ENCODE results near the gene LRRC8B.

LRRC8B gene

GRCh38 chr1:89635825-89636815, 111.5 kb downstream of the LRRC8B start:
- no peak for DNase-seq

DNA sequence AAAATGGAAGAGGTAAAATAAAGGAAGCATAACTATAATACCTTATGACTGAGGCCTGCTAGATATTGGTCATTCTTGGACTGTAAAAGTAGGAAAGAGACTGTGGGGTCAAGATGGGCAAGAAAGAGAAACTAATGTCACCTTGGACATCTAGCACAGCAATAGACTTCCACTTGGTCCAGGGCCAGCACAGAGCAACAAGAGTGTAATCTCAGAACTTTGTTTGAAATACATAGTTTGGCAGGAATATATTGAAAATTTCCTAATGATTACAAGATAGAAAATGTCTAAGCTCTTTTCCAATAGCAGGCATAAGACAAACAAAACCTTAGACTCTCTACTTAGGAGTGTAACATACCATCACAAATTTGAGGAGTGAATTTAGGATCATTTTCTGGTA, 112.9 kb downstream of the LRRC8B start:
- no peak for DNase-seq

DNA sequence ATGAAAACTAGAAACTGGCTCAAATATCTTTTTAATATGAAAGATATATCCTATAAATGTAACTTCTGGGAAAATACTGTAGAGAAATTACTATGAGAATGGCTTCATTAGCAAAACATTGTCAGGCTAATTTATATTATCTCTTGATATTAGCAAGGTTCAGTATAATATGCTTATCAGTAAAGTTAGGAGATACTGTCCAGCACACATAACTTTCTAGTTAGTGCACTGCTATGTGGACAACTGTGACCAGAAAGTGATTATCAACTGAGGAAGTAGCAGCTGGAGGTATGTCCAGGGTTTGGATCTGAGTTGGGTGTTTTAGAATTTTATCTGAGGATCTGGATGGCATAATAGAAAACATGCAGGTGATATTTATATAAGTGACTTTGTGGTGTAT, 115.8 kb downstream of the LRRC8B start:
- no peak for DNase-seq

- DNase-seq, result no peak
These were observed 117.2 kb downstream of the LRRC8B start for GRCh38 chr1:89641781-89642180.

DNA sequence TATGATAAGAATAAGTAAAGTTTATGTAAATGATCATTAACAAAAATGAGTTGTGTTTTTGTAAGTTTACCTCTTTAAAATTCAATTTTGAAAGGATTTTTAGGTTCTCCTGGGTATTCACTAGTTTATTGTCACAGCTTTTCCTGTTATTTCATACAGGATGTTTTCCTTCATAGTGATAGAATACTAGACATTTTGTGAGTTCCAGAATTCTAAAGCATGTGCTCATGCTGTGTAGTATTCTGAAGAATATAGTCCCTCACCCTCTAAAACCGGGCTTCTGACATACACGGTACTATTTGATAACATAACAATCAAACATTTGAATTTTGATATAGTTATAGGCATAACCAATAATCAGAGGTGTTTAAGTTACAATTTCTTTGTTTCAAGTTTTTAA, 118.9 kb downstream of the LRRC8B start:
- no peak for DNase-seq

- DNase-seq, result no peak
These were observed 119.6 kb downstream of the LRRC8B start for GRCh38 chr1:89644119-89644814.

DNA sequence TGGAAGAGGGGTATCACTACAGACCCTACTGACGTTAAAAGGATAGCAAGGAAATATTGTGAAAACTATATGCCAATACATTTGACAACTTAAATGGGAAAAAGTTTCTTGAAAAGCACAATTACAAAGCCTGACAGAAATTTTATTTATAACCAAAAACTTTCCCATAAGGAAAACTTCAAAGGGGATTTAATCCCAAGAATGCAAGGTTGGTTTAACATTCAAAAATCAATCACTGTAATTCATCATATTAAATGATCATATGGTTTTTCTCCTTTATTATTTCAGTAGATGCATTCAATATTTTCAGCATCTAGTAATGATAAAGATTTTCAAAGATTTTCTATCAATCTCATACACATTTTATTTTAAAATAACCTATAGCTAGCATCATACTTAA, 121.6 kb downstream of the LRRC8B start:
- DNase-seq, result no peak

Data from NCI-H1092 (cell line).